H1 (cell line): ENCODE results near the gene CD4.

Experiments used
- ATF3 ChIP-seq: IDR thresholded peaks from 2 replicates; pipeline ENCODE4 v1.6.1; 2011; ENCODE audit warnings: low read depth, mild to moderate bottlenecking, low read length; ENCODE audit not compliant: insufficient read depth
- BACH1 ChIP-seq: IDR thresholded peaks from 2 replicates; pipeline ENCODE4 v1.6.1; 2012; ENCODE audit warnings: low read length, improper control_type of control experiment
- CEBPB ChIP-seq: IDR thresholded peaks from 2 replicates; pipeline ENCODE4 v1.6.1; 2012; ENCODE audit warnings: low read depth, low read length
- CTCF ChIP-seq, 3 experiments: IDR thresholded peaks; 1 replicate in 2 of 3; 2 replicates in 1 of 3; pipeline versions ENCODE4 v1.5.1 to v1.6.1; 2011; ENCODE audit warnings: low read length in 3 of 3, mild to moderate bottlenecking in 3 of 3, inconsistent platforms in 2 of 3, low read depth in 1 of 3, moderate library complexity in 1 of 3; ENCODE audit not compliant: insufficient read depth in 1 of 3; ENCODE audit errors: control extremely low read depth in 1 of 3
- EP300 ChIP-seq, 2 experiments: IDR thresholded peaks; 1 replicate in 1 of 2; 2 replicates in 1 of 2; pipeline ENCODE4 v1.6.1; 2011 to 2012; ENCODE audit warnings: low read depth in 2 of 2, low read length in 2 of 2, mild to moderate bottlenecking in 2 of 2, borderline replicate concordance in 1 of 2, inconsistent platforms in 1 of 2, moderate library complexity in 1 of 2
- MAX ChIP-seq: IDR thresholded peaks from 2 replicates; pipeline ENCODE4 v1.6.1; 2012; ENCODE audit warnings: inconsistent platforms
- POLR2A ChIP-seq, 2 experiments: IDR thresholded peaks; 1 replicate in 1 of 2; 2 replicates in 1 of 2; pipeline ENCODE4 v1.6.1; 2011; ENCODE audit warnings: low read depth in 2 of 2, low read length in 2 of 2, mild to moderate bottlenecking in 2 of 2; ENCODE audit errors: control extremely low read depth in 1 of 2
- RAD21 ChIP-seq, 2 experiments: IDR thresholded peaks in 1 of 2; conservative IDR thresholded peaks in 1 of 2; 2 replicates each; pipeline ENCODE4 v1.6.1; 2011; ENCODE audit warnings: low read depth in 2 of 2, low read length in 2 of 2, improper control_type of control experiment in 1 of 2, inconsistent platforms in 1 of 2, mild to moderate bottlenecking in 1 of 2, moderate library complexity in 1 of 2
- RFX5 ChIP-seq: IDR thresholded peaks from 2 replicates; pipeline ENCODE4 v1.6.1; 2011; ENCODE audit warnings: low read depth, low read length, improper control_type of control experiment, borderline replicate concordance
- SIN3A ChIP-seq, 2 experiments: IDR thresholded peaks in 1 of 2; conservative IDR thresholded peaks in 1 of 2; 2 replicates each; pipeline ENCODE4 v1.6.1; 2011 to 2012; ENCODE audit warnings: low read length in 2 of 2, improper control_type of control experiment in 1 of 2, low read depth in 1 of 2, mild to moderate bottlenecking in 1 of 2
- TCF12 ChIP-seq: IDR thresholded peaks from 2 replicates; pipeline ENCODE4 v1.6.1; 2011; ENCODE audit warnings: low read depth, mild to moderate bottlenecking, low read length
- YY1 ChIP-seq: IDR thresholded peaks from 2 replicates; pipeline ENCODE4 v1.6.1; 2011; ENCODE audit warnings: low read depth, mild to moderate bottlenecking, low read length
- ZNF274 ChIP-seq: IDR thresholded peaks from 2 replicates; pipeline ENCODE4 v1.7.0; 2012; ENCODE audit warnings: low read length, borderline replicate concordance; ENCODE audit errors: extremely low read depth

GRCh38 chr12:6842075-6842474 is 52.7 kb downstream of the CD4 start:
- TF ChIP-seq RFX5 (no peak), CTCF (IDR thresholded peaks at IDR 0.05; ENCODE audit: control extremely low read depth in 1 of 3, insufficient read depth in 1 of 3, low read depth in 1 of 3, low read length in 3 of 3) (no peak), TCF12 (no peak), ZNF274 (no peak), BACH1 (no peak), MAX (no peak), ATF3 (no peak), EP300 (IDR thresholded peaks at IDR 0.05; ENCODE audit: borderline replicate concordance in 1 of 2, low read depth in 2 of 2, low read length in 2 of 2) (no peak), CEBPB (no peak), POLR2A (IDR thresholded peaks at IDR 0.05; ENCODE audit: control extremely low read depth in 1 of 2, low read depth in 2 of 2, low read length in 2 of 2) (no peak), SIN3A (conservative IDR thresholded peaks at IDR 0.05 in 1 of 2, IDR thresholded peaks at IDR 0.05 in 1 of 2; ENCODE audit: low read depth in 1 of 2, low read length in 2 of 2) (no peak), YY1 (no peak), RAD21 (IDR thresholded peaks at IDR 0.05 in 1 of 2, conservative IDR thresholded peaks at IDR 0.05 in 1 of 2; ENCODE audit: low read depth in 2 of 2, low read length in 2 of 2) (no peak)
